HepG2 (cell line): ENCODE measurements around the gene POMT1.

Experiments used
- ARID4A ChIP-seq: sonication (generic); formaldehyde crosslinking; IDR thresholded peaks from 2 replicates; pipeline ENCODE4 v1.5.0; 2020; ENCODE audit warnings: mild to moderate bottlenecking, missing genetic modification reagents, borderline replicate concordance
- CTCF ChIP-seq: sonication (generic); formaldehyde crosslinking; IDR thresholded peaks from 2 replicates; pipeline ENCODE4 v1.5.0; 2020; ENCODE audit warnings: mild to moderate bottlenecking, missing genetic modification reagents, moderate library complexity
- ETV6 ChIP-seq: sonication (generic); formaldehyde crosslinking; conservative IDR thresholded peaks from 2 replicates; pipeline ENCODE4 v1.4.0; 2020; ENCODE audit warnings: missing genetic modification reagents
- JUN ChIP-seq: sonication (generic); formaldehyde crosslinking; IDR thresholded peaks from 2 replicates; pipeline ENCODE4 v1.4.0; 2020; ENCODE audit warnings: mild to moderate bottlenecking, missing genetic modification reagents
- KDM1A ChIP-seq: IDR thresholded peaks from 2 replicates; pipeline ENCODE4 v1.6.1; 2016; ENCODE audit warnings: missing compliant biosample characterization
- POLR2A ChIP-seq, 2 experiments: IDR thresholded peaks; 2 replicates each; pipeline ENCODE4 v1.6.1; 2011; ENCODE audit warnings: low read depth in 2 of 2, low read length in 2 of 2, mild to moderate bottlenecking in 1 of 2, moderate library complexity in 1 of 2; ENCODE audit not compliant: insufficient read depth in 1 of 2
- POLR2AphosphoS5 ChIP-seq: IDR thresholded peaks from 2 replicates; pipeline ENCODE4 v1.6.1; 2012; ENCODE audit warnings: low read depth, low read length
- RBFOX2 ChIP-seq: fragments of 200-400 bp; formaldehyde crosslinking; IDR thresholded peaks from 2 replicates; pipeline ENCODE4 v1.6.1; 2017; ENCODE audit warnings: low read depth, mild to moderate bottlenecking, low read length
- ZBTB1 ChIP-seq: sonication (generic); formaldehyde crosslinking; IDR thresholded peaks from 2 replicates; pipeline ENCODE4 v1.4.0; 2020; ENCODE audit warnings: missing genetic modification reagents, borderline replicate concordance
- ZFX ChIP-seq: sonication (generic); formaldehyde crosslinking; IDR thresholded peaks from 2 replicates; pipeline ENCODE4 v1.4.0; 2020; ENCODE audit warnings: mild to moderate bottlenecking, low read depth, missing genetic modification reagents, moderate library complexity
- ZNF224 ChIP-seq: sonication (generic); formaldehyde crosslinking; IDR thresholded peaks from 2 replicates; pipeline ENCODE4 v1.5.0; 2020; ENCODE audit warnings: mild to moderate bottlenecking, missing genetic modification reagents
- ZNF512 ChIP-seq: sonication (generic); formaldehyde crosslinking; IDR thresholded peaks from 2 replicates; pipeline ENCODE4 v1.4.0; 2020; ENCODE audit warnings: mild to moderate bottlenecking, missing genetic modification reagents
- ZSCAN29 ChIP-seq: sonication (generic); formaldehyde crosslinking; conservative IDR thresholded peaks from 2 replicates; pipeline ENCODE4 v1.4.0; 2020; ENCODE audit warnings: mild to moderate bottlenecking, missing genetic modification reagents
- TF ChIP-seq, protein P1 (sequence below): sonication (generic); formaldehyde crosslinking; IDR thresholded peaks from 2 replicates; pipeline ENCODE4 v1.9.0; 2021; ENCODE audit warnings: missing genetic modification reagents, borderline replicate concordance

- no peak for TF ChIP-seq ZSCAN29 (CRISPR knock-in tag)
- no peak for TF ChIP-seq CTCF (CRISPR knock-in tag)
- TF ChIP-seq ZBTB1 (CRISPR knock-in tag): no peak
- no peak for TF ChIP-seq ZFX
- TF ChIP-seq ZNF512 (CRISPR knock-in tag): no peak
- no peak for TF ChIP-seq JUN (CRISPR knock-in tag)
- TF ChIP-seq POLR2A (IDR thresholded peaks at IDR 0.05; ENCODE audit: insufficient read depth in 1 of 2, low read depth in 2 of 2, low read length in 2 of 2): no peak
- TF ChIP-seq KDM1A (CRISPR knock-in tag): no peak
- no peak for TF ChIP-seq POLR2AphosphoS5
- TF ChIP-seq RBFOX2: no peak
- TF ChIP-seq ETV6: no peak
- no peak for TF ChIP-seq ZNF224 (CRISPR knock-in tag)
- TF ChIP-seq ARID4A (CRISPR knock-in tag): no peak
- TF ChIP-seq, protein P1, sequence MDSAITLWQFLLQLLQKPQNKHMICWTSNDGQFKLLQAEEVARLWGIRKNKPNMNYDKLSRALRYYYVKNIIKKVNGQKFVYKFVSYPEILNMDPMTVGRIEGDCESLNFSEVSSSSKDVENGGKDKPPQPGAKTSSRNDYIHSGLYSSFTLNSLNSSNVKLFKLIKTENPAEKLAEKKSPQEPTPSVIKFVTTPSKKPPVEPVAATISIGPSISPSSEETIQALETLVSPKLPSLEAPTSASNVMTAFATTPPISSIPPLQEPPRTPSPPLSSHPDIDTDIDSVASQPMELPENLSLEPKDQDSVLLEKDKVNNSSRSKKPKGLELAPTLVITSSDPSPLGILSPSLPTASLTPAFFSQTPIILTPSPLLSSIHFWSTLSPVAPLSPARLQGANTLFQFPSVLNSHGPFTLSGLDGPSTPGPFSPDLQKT (CRISPR knock-in tag): no peak
Observed at GRCh38 chr9:131530546-131530919, 27.8 kb downstream of the POMT1 start.
